GM12865 (cell line): Measurements from ENCODE around the gene ZNF506.

ENCODE experiments used
- DNase-seq: peaks from one replicate; pipeline ENCODE4 v3.0.0; 2010; ENCODE audit warnings: low read depth
- H3K4me3 ChIP-seq: 2 replicates; pipeline ENCODE4 v1.5.1; 2011; ENCODE audit warnings: mild to moderate bottlenecking, low read depth, low read length, control low read depth
- TF ChIP-seq, protein P1 (sequence below): IDR thresholded peaks from 2 replicates; pipeline ENCODE4 v1.5.1; 2011; ENCODE audit warnings: low read length, control low read depth, low read depth, inconsistent platforms; ENCODE audit not compliant: insufficient read depth; ENCODE audit errors: missing control alignments

The ZNF506 gene

DNA sequence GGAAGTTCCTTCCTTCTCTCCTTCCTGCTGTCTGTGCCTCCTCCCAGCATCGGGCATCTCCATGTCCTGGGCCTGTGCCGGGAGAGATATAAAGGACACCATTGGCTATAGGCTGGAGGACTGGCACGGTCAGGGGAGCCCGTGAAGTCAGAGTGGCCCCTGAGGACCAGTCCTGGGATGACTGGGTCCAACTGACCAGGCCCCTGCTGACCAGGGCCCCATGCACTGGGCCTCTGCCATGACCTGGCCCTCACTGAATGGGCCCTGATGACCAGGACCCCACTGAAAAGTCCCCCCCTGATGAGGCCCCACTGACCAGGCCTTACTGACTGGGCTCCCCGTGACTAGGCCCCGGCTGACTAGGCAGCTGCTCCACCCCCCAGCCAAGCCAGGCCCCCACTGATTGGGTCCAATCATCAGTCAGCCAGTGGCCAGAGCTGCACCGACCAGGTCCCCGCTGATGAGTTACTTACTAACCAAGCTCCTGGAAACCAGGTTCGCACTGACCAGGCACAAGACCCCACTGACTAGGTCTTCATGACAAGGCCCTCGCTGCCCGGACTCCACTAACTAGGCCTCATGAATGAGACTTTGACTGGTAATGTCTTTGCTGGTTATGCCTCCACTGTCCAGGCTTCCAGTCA, 68.7 kb downstream of the ZNF506 start:
- DNase-seq: no peak
- TF ChIP-seq, protein P1, sequence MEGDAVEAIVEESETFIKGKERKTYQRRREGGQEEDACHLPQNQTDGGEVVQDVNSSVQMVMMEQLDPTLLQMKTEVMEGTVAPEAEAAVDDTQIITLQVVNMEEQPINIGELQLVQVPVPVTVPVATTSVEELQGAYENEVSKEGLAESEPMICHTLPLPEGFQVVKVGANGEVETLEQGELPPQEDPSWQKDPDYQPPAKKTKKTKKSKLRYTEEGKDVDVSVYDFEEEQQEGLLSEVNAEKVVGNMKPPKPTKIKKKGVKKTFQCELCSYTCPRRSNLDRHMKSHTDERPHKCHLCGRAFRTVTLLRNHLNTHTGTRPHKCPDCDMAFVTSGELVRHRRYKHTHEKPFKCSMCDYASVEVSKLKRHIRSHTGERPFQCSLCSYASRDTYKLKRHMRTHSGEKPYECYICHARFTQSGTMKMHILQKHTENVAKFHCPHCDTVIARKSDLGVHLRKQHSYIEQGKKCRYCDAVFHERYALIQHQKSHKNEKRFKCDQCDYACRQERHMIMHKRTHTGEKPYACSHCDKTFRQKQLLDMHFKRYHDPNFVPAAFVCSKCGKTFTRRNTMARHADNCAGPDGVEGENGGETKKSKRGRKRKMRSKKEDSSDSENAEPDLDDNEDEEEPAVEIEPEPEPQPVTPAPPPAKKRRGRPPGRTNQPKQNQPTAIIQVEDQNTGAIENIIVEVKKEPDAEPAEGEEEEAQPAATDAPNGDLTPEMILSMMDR: no peak
- no peak overlapping the region for H3K4me3 ChIP-seq

DNA sequence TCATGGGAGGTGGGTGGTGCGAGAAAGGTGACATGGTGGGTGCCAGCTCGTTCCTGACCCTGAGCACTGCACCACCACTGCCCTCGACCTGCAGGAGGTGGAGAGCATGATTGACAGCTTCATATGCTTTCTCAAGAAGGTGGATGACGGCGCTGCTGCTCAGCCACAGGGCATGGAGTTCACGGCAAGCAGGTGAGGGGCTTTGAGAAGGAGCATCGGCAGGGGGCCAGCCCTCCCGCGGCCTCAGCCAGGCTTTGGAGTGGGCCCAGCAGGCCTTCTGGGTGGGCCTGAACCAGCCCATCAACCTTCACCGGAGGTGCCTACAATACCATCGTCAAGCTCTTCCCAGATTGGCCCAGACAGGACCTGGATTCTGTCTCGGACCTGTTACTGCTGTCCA, 69.7 kb downstream of the ZNF506 start:
- H3K4me3 ChIP-seq: no peak overlapping the region
- TF ChIP-seq, protein P1: no peak
- DNase-seq: no peak

DNA sequence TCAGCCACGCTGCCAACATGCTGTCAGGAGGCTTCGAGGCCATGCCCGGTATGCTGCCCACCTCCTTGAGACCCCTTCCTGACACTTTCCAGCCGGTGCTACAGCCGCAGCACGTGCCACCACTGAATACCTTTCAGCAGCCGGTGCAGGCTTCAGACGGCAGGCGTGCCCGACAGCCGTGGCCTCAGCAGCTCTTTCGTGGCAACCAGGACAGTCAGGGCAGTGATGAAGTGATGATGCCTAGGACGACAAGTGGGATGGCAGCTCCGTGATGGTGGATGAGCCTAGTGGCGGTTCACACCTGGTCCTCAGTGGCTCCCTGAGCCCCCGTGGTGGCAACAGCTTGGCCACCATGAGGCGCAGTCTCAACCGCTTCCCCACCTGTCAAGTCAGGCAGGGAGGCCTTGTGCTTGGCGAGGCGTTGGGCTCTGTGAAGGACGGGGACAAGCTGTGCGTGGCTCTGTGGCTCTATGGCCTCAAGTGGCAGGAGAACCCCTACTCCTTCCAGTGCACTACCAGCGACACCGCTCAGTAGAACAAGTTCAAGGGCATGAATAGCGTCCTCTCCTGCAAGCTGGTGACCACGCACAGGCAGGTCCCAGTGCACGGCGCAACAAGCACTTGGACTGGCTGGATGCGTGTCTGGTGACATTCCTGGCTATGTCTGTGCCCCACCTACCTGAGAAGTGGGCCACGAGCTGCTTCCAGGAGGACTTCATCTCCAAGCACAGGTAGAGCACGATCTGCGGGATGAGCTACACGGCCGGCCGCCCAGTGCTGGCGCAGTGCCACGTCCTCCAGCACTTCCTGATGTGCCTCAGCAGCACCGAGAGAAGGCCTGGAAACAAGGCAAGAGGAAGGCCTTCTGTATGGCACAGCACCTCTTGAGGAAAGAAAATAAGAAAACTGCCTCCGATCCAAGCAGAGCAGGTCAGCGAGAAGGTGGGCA, 70.4 kb downstream of the ZNF506 start:
- no peak overlapping the region for H3K4me3 ChIP-seq
- DNase-seq: no peak
- TF ChIP-seq, protein P1: no peak

DNA sequence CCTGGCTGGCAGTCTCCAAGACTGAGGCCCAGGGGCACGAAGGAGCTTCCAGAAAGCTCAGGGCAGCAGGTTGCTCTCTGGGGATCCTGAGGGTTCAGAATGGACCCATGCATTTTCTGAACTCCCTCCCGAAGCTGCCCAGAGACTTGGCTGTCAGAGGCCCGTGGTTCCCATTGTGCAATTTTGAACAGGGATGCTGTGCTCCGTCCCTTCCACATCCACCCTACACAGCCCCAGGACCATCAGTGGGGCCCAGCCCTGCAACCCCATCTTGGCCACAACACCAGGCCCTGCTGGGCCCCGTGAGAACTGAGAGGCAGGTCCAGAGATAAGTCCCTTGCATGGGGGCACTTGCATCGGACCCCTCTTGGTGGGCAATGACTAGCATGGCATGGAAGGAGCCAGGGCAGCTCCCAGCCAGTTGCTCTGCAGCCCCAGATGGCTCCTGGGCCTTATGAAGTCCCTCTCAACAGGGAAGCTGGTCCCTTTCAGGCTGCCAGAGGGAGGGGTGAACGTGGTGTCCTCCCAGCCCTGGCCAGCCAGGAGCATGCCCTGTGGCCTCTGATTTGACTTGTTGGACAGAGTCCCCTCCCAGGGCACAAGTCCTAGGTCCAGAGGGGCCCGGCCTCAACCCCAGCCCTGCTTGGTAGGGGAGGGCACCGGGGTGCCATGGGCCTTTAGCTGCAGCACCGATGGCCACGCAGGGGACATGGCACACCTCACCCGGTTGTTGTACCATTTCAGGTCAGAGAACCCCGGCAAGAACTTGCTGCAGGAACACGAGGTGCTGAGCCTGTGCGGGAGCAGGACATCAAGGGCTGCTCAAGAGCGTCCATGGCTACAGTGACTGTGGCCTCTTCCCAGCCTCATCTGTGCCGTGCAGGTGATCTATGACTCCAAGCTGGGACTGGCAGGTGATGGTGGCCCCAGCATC, 71.4 kb downstream of the ZNF506 start:
- no peak for DNase-seq
- no peak overlapping the region for H3K4me3 ChIP-seq
- TF ChIP-seq, protein P1: no peak

DNA sequence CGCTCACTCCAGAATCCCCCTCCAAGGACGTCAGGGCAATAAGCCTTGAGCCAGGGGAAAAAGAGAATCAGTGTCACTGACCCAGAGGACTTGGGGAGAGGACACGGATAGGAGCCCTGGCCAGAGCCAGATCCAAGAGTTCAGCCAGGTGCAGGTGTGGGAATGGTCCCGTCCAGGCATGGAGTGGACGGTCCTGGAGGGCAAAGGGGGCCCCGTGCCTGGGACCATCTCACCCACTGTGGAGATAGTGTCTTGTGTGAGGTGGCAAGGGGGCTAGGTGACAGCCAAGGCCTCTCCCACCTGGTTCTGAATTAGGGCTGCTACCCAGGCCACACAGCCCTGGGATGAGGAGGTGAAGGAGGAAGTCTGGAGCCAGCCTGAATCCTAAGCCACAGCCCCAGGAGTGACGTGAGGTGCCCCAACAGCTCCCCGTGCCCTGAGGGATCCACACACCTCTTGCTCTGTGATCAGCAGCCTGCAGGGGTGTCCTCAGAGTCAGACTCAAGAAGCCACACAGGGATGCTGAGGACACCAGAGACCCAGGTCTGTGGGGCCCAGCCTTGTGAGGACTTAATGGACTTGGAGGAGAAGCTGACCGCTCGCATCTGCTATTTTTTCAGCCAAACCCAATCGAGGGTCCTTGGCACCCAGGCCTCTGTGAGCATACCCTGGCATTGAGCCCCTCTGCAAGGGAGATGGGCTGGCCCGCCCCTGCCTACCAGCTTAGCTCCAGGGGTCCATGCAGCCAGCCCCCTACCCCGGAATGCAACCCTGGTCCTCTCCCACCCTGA, 72.2 kb downstream of the ZNF506 start:
- no peak overlapping the region for H3K4me3 ChIP-seq
- TF ChIP-seq, protein P1: no peak
- no peak for DNase-seq

DNA sequence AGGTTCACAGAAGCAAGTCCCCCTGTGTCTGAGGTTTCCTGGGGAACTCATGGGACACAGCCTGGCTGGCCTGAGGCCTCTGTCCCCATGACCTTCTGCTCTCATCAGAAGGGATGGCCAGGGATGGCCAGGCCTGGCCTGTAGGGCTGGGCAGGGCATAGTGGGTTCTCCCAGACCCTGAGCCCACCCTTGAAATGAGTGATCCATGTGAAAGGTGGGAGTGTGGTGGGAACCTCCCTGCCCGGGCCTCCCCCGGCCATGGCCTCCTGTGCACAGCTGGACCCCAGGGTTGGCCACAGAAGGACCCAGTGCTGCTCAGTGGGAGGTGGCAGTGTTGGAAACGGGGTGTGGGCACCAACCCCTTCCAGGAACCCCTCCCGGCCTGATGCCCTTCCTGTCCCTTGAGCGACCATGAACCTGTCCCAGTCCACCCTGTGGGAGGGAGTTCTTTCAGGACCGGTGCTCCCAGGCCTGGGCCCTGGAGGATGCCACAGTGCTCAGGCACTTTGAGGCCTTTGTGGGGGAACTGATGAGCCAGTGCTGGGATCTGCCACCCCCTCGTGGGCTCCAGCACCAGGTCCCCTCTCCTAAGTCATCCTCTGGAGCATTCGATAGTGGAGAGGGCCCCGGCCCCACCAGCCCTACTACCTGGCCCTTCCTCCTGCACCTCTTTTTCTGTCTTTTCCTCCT, 73.2 kb downstream of the ZNF506 start:
- DNase-seq: no peak
- H3K4me3 ChIP-seq: no peak overlapping the region
- TF ChIP-seq, protein P1: no peak
